T-helper 2 cell treated with Interferon-gamma antibody and Interleukin-4, amounts not matched to agents 5 μg/mL and 100 μg/mL, for 36 hours (primary cell): Measurements from ENCODE around the gene HTT.
A peak's percentile ranks its signal among the peaks of the same experiment; 100 is the strongest.

Experiments used
- DNase-seq: peaks from one replicate; pipeline ENCODE4 v3.0.0; 2021; ENCODE audit warnings: low spot score
- H3K27ac Mint-ChIP-seq: one replicate; pipeline ENCODE4 v1.8.0; 2021; ENCODE audit warnings: mild to moderate bottlenecking, mixed read lengths
- H3K27me3 Mint-ChIP-seq: one replicate; pipeline ENCODE4 v1.8.0; 2021; ENCODE audit warnings: low read depth, mixed read lengths
- H3K36me3 Mint-ChIP-seq: one replicate; pipeline ENCODE4 v1.8.0; 2021; ENCODE audit warnings: low read depth, mixed read lengths
- H3K4me1 Mint-ChIP-seq: one replicate; pipeline ENCODE4 v1.8.0; 2021; ENCODE audit warnings: low read depth, mixed read lengths
- H3K4me3 Mint-ChIP-seq: one replicate; pipeline ENCODE4 v1.8.0; 2022; ENCODE audit warnings: mild to moderate bottlenecking, moderate library complexity, mixed read lengths
- H3K9me3 Mint-ChIP-seq: one replicate; pipeline ENCODE4 v1.8.0; 2021; ENCODE audit warnings: mixed read lengths

HTT gene

DNA sequence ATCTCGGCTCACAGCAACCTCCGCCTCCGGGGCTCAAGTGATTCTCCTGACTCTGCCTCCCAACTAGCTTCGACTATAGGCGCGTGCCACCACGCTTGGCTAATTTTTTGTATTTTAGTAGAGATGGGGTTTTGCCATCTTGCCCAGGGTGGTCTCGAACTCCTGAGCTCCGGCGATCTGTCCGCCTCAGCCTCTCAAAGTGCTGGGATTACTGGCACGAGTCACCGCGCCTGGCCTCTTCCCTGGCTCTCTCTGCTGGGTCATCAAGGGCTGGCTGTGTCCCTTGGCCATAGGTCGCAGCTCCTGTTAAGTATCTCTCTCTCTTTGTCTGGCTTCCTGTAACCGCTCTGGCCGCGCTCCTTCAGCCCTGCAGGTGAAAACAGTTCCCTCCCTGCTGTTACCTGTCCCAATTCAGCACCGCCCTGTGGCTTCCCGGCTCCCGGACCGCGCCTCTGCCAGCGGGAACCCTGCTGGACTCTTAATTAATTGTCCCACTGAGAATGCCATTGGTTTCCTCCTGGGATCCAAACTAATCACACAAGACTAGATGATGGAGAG is 217.0 kb downstream of the HTT start:
- Mint-ChIP-seq H3K4me3 (peak overlapping the region; percentile 85), H3K27ac (peak overlapping the region; percentile 7), H3K9me3 (no peaks in the 10 kb centered on the region), H3K27me3 (peaks cover 49% of the 10 kb centered on the region), H3K36me3 (no peaks in the 10 kb centered on the region), H3K4me1 (peaks cover 11% of the 10 kb centered on the region)
- no peak for DNase-seq

DNA sequence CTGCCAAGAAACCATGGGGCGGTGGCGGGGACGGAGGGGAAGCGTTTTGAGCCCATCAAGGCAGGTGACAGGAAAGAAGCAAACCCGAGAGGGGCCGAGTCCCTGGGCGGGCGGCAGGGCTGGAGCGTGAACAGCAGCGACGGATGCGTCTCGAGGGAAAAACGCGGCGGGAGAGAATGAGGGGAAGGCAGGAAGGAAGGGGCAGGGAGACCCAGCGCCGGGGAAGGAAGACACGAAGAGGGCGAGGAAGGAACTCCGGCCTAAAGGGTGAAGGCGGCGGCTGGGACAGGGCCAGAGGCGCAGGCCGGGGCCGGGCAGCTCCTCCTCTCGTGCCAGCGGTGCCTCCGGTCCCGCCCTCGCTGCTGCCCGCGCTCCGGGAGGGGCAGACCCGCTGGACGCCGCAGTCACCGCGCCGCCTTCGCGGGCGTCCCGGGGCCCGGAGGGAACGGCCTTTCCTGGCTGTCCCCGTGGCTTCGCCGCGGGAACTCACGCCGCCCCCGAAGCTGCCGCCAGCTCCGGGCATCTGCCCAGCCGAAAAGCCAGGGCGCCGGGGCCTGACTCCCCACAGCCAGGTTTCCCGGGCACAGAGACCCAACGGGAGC is 217.6 kb downstream of the HTT start:
- no peaks in the 10 kb centered on the region for H3K9me3 Mint-ChIP-seq
- peak; percentile 35 for DNase-seq
- H3K4me1 Mint-ChIP-seq: peaks cover 11% of the 10 kb centered on the region
- H3K36me3 Mint-ChIP-seq: no peaks in the 10 kb centered on the region
- H3K27ac Mint-ChIP-seq: peak overlapping the region; percentile 7
- peaks cover 47% of the 10 kb centered on the region for H3K27me3 Mint-ChIP-seq
- H3K4me3 Mint-ChIP-seq: peak overlapping the region; percentile 85

DNA sequence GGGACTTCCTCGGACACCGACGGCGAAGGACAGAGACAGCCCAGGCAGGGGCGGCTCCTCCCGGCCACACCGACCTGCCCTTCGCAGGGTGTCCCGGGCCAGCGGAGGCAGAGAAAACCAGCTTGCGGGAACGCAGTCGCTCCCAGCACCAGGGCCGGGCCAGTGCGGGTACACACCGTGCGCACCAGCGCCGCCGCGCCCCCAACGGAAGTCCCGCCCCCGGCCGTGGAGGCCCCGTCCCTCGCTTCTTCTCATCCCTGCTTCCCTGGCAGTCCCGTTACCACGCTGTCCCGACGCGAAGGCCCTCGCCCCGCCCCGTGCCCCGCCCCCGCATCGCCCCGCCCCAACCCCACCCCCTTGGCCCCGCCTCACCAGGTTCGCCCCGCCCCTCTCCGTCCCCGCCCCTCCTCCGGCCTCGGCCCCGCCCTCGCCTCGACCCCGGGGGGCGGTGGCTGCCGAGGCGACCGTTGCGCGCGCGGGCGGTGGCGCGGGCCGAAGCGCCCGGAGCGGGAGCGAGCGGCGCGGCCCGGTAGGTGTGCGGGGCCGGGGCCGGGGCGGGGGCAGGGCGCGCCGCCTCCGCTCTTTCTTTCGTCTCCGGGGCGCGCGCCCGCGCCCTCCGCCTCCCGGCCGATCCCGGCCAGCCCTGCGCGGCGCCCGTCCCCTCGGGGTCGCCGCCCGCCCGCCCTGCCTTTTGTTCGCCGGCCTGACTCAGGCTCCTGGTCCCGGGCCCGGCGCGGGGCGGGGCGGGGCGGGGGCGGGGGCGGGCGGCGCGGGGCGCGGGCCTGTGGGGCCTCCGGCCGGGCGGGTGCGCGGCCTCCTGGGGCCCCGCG is 218.3 kb downstream of the HTT start, which contains the start of gene RGS12:
Gene RGS12, plus strand, starts transcription at position 451 of the 830 bp plus-strand sequence. CDS start 23,150 bp downstream, outside the sequence.
- peak; percentile 89 for DNase-seq
- Mint-ChIP-seq H3K4me3 (peak within 1 kb of the TSS; percentile 85), H3K36me3 (no peaks in the 10 kb centered on the region), H3K4me1 (peaks cover 11% of the 10 kb centered on the region), H3K27ac (peak within 1 kb of the TSS; percentile 29), H3K9me3 (no peaks in the 10 kb centered on the region), H3K27me3 (peaks cover 52% of the 10 kb centered on the region)
